Astrocyte (in vitro differentiated cells and primary cell): Measurements from ENCODE around the gene ACMSD. TPM values are rescaled to one million over a fixed set of nuclear protein-coding genes. Genes with fewer than 3 reads are reported as not detected.
A peak's percentile ranks its signal among the peaks of the same experiment; 100 is the strongest.

ENCODE experiments used
- DNase-seq: peaks from one replicate; pipeline ENCODE4 v3.0.0-alpha.2; 2010; ENCODE audit warnings: low read depth
- FAIRE-seq: peaks from 2 replicates; lab custom pipeline; 2011; peaks lifted over from hg19 to GRCh38; lab: Jason Lieb, UNC
- H2AFZ ChIP-seq: 2 replicates; pipeline ENCODE4 v1.6.0; 2012; ENCODE audit warnings: low read depth, low read length, inconsistent platforms
- H3K27ac ChIP-seq: 2 replicates; pipeline ENCODE4 v1.5.1; 2011; ENCODE audit warnings: low read depth, low read length, inconsistent platforms
- H3K27me3 ChIP-seq: 2 replicates; pipeline ENCODE4 v1.6.0; 2011; ENCODE audit warnings: low read length, inconsistent platforms; ENCODE audit not compliant: insufficient read depth
- H3K36me3 ChIP-seq: 2 replicates; pipeline ENCODE4 v1.5.1; 2011; ENCODE audit warnings: low read length, inconsistent platforms; ENCODE audit not compliant: insufficient read depth
- H3K4me1 ChIP-seq: 2 replicates; pipeline ENCODE4 v1.5.1; 2011; ENCODE audit warnings: low read length, inconsistent platforms; ENCODE audit not compliant: insufficient read depth
- H3K4me2 ChIP-seq: 2 replicates; pipeline ENCODE4 v1.6.0; 2012; ENCODE audit warnings: low read length, inconsistent platforms
- H3K4me3 ChIP-seq: 2 replicates; pipeline ENCODE4 v1.5.1; 2011; ENCODE audit warnings: low read depth, mild to moderate bottlenecking, low read length, inconsistent platforms; ENCODE audit not compliant: insufficient read depth
- H3K79me2 ChIP-seq: 2 replicates; pipeline ENCODE4 v1.6.0; 2012; ENCODE audit warnings: mild to moderate bottlenecking, low read length, inconsistent platforms; ENCODE audit not compliant: insufficient read depth
- H3K9ac ChIP-seq: 2 replicates; pipeline ENCODE4 v1.6.0; 2012; ENCODE audit warnings: mild to moderate bottlenecking, low read length, inconsistent platforms
- H3K9me3 ChIP-seq: 2 replicates; pipeline ENCODE4 v1.5.1; 2012; ENCODE audit warnings: low read depth, mild to moderate bottlenecking, low read length, inconsistent platforms; ENCODE audit not compliant: insufficient read depth
- H4K20me1 ChIP-seq: 2 replicates; pipeline ENCODE4 v1.6.0; 2012; ENCODE audit warnings: low read length, inconsistent platforms; ENCODE audit not compliant: insufficient read depth
- H3K27ac Mint-ChIP-seq: one replicate; pipeline ENCODE4 v1.8.0; 2021; ENCODE audit warnings: mild to moderate bottlenecking, mixed read lengths; ENCODE audit not compliant: unreplicated experiment
- H3K27me3 Mint-ChIP-seq: one replicate; pipeline ENCODE4 v1.8.0; 2021; ENCODE audit warnings: low read depth, mixed read lengths; ENCODE audit not compliant: unreplicated experiment
- H3K36me3 Mint-ChIP-seq: one replicate; pipeline ENCODE4 v1.8.0; 2021; ENCODE audit warnings: low read depth, mixed read lengths; ENCODE audit not compliant: unreplicated experiment
- H3K4me1 Mint-ChIP-seq: one replicate; pipeline ENCODE4 v1.8.0; 2021; ENCODE audit warnings: low read depth, mixed read lengths; ENCODE audit not compliant: unreplicated experiment
- H3K4me3 Mint-ChIP-seq: one replicate; pipeline ENCODE4 v1.8.0; 2021; ENCODE audit warnings: mild to moderate bottlenecking, moderate library complexity, mixed read lengths; ENCODE audit not compliant: unreplicated experiment
- H3K9me3 Mint-ChIP-seq: one replicate; pipeline ENCODE4 v1.8.0; 2021; ENCODE audit warnings: mild to moderate bottlenecking, mixed read lengths; ENCODE audit not compliant: unreplicated experiment
- EZH2 ChIP-seq: IDR thresholded peaks from 2 replicates; pipeline ENCODE4 v1.6.1; 2012; ENCODE audit warnings: mild to moderate bottlenecking, low read length, inconsistent platforms; ENCODE audit not compliant: insufficient read depth
- total RNA-seq: library from RNA; stranded (reverse); gene quantifications from 2 replicates; pipeline ENCODE4 v1.2.1, GENCODE V29; 2021
- TF ChIP-seq, protein P1 (sequence below): IDR thresholded peaks from 2 replicates; pipeline ENCODE4 v1.5.1; 2011; ENCODE audit warnings: low read depth, mild to moderate bottlenecking, inconsistent platforms, low read length, moderate library complexity; ENCODE audit not compliant: insufficient read depth

ACMSD gene
- total RNA-seq, 1 donor from 2014 or later, result not detected

DNA sequence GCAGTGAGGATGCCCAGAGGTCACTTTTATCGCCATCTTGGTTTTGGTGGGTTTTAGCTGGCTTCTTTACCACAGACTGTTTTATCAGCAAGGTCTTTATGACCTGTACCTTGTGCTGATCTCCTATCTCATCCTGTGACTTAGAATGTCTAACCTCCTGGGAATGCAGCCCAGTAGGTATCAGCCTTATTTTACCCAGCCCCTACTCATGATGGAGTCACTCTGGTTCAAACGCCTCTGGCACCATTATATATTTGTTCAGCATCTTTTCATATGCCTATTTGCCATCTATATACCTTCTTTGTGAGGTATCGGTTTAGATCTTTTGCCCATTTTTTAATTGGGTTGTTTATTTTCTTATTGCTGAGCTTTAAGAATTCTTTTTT is 73.0 kb downstream of the ACMSD start:
- H3K4me3 ChIP-seq, result no peak overlapping the region
- no peak overlapping the region for H2AFZ ChIP-seq
- TF ChIP-seq, protein P1, sequence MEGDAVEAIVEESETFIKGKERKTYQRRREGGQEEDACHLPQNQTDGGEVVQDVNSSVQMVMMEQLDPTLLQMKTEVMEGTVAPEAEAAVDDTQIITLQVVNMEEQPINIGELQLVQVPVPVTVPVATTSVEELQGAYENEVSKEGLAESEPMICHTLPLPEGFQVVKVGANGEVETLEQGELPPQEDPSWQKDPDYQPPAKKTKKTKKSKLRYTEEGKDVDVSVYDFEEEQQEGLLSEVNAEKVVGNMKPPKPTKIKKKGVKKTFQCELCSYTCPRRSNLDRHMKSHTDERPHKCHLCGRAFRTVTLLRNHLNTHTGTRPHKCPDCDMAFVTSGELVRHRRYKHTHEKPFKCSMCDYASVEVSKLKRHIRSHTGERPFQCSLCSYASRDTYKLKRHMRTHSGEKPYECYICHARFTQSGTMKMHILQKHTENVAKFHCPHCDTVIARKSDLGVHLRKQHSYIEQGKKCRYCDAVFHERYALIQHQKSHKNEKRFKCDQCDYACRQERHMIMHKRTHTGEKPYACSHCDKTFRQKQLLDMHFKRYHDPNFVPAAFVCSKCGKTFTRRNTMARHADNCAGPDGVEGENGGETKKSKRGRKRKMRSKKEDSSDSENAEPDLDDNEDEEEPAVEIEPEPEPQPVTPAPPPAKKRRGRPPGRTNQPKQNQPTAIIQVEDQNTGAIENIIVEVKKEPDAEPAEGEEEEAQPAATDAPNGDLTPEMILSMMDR, result no peak
- no peak for TF ChIP-seq EZH2
- no peaks in the 10 kb centered on the region for H3K36me3 ChIP-seq
- H3K4me1 Mint-ChIP-seq, result no peaks in the 10 kb centered on the region
- H3K27me3 Mint-ChIP-seq, result no peaks in the 10 kb centered on the region
- H3K36me3 Mint-ChIP-seq, result peaks cover 2% of the 10 kb centered on the region
- no peaks in the 10 kb centered on the region for H3K27me3 ChIP-seq
- H3K79me2 ChIP-seq, result no peaks in the 10 kb centered on the region
- H4K20me1 ChIP-seq, result no peaks in the 10 kb centered on the region
- no peaks in the 10 kb centered on the region for H3K9me3 ChIP-seq
- H3K4me3 Mint-ChIP-seq, result no peak overlapping the region
- H3K9me3 Mint-ChIP-seq, result peaks cover 8% of the 10 kb centered on the region
- no peaks in the 10 kb centered on the region for H3K4me1 ChIP-seq
- no peak overlapping the region for H3K4me2 ChIP-seq
- H3K27ac Mint-ChIP-seq, result no peak overlapping the region
- FAIRE-seq (no peak), DNase-seq (no peak)
- no peak overlapping the region for H3K27ac ChIP-seq
- no peak overlapping the region for H3K9ac ChIP-seq

DNA sequence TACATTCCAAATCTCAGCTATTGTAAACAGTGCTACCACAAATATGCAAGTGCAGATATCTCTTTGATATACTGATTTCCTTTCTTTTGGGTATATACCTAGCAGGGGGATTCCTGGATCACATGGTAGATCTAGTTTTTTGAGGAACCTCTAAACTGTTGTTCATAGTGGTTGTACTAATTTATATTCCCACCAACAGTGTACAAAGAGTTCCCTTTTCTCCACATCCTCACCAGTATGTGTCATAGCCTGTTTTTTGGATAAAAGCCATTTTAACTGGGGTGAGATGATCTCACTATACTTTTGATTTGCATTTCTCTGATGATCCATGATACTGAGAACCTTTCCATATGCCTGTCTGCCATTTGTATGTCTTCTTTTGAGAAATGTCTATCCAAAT is 73.9 kb downstream of the ACMSD start:
- Histone ChIP-seq H3K27ac (no peak overlapping the region), H3K79me2 (no peaks in the 10 kb centered on the region), H3K9me3 (no peaks in the 10 kb centered on the region), H3K36me3 (no peaks in the 10 kb centered on the region), H4K20me1 (no peaks in the 10 kb centered on the region), H2AFZ (no peak overlapping the region), H3K4me2 (no peak overlapping the region), H3K9ac (no peak overlapping the region), H3K27me3 (no peaks in the 10 kb centered on the region), H3K4me3 (no peak overlapping the region), H3K4me1 (peaks cover under 1% of the 10 kb centered on the region)
- FAIRE-seq (peak; percentile 41), DNase-seq (peak; percentile 47)
- Mint-ChIP-seq H3K4me3 (no peak overlapping the region), H3K36me3 (peaks cover 2% of the 10 kb centered on the region), H3K4me1 (no peaks in the 10 kb centered on the region), H3K9me3 (peaks cover 8% of the 10 kb centered on the region), H3K27ac (no peak overlapping the region), H3K27me3 (no peaks in the 10 kb centered on the region)
- TF ChIP-seq EZH2, result no peak
- TF ChIP-seq, protein P1, result no peak

DNA sequence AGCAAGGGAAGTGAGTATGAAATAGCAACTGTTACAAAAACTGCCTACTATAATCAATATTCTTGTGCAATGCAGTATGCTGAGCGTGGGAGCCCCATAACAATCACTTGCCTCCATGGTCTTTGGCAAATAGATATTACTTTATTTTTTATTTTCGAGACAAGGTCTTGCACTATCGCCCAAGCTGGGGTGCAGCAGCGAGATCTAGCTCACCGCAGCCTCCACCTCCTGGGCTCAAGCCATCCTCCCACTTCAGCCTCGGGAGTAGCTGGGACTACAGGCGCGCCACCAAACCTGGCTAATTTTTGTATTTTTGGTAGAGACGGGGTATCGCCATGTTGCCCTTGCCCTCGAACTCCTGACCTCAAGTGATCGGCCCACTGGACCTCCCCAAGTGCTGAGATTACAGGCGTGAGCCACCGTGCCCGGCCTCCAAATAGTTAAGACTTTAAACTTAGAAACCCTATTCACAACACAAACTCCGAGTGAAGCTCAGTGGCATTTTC is 79.0 kb downstream of the ACMSD start:
- peak overlapping the region; percentile 70 for H3K27ac ChIP-seq
- Mint-ChIP-seq H3K4me1 (peaks cover 6% of the 10 kb centered on the region), H3K27ac (peak overlapping the region; percentile 91), H3K36me3 (peaks cover 2% of the 10 kb centered on the region), H3K9me3 (peaks cover 4% of the 10 kb centered on the region), H3K27me3 (no peaks in the 10 kb centered on the region), H3K4me3 (peak overlapping the region; percentile 94)
- H3K9me3 ChIP-seq, result no peaks in the 10 kb centered on the region
- no peaks in the 10 kb centered on the region for H3K27me3 ChIP-seq
- no peak for DNase-seq
- peaks cover 38% of the 10 kb centered on the region for H3K79me2 ChIP-seq
- H3K36me3 ChIP-seq, result no peaks in the 10 kb centered on the region
- H4K20me1 ChIP-seq, result peaks cover 32% of the 10 kb centered on the region
- peak overlapping the region; percentile 80 for H2AFZ ChIP-seq
- H3K4me3 ChIP-seq, result peak overlapping the region; percentile 94
- peaks cover 13% of the 10 kb centered on the region for H3K4me1 ChIP-seq
- no peak for FAIRE-seq
- peak overlapping the region; percentile 100 for H3K9ac ChIP-seq
- peak overlapping the region; percentile 90 for H3K4me2 ChIP-seq
- TF ChIP-seq, protein P1, result no peak
- TF ChIP-seq EZH2, result no peak
